HCT116 (cell line): ENCODE results near the gene BDNF. TPM values are rescaled to one million over a fixed set of nuclear protein-coding genes. Genes with fewer than 3 reads are reported as not detected.

Experiments
- ATAC-seq: fragments of 200-7000 bp; cut with Tn5 transposase; 2 replicates; pipeline ENCODE4 v1.9.1; 2020; ENCODE audit warnings: mild to moderate bottlenecking, moderate library complexity
- BruUV-seq: library from RNA; stranded (reverse); fragments of 400-500 nt; replicated peaks from 2 replicates; lab custom pipeline; 2021; lab: Mats Ljungman, UMichigan
- CTCF ChIA-PET: fragments of 300-600 bp; sonication (Branson Sonifier 250); formaldehyde crosslinking; loops from one replicate; lab custom pipeline; 2021; ENCODE audit warnings: antibody characterized with exemption; lab: Charles Lee
- POLR2A ChIA-PET: fragments of 300-600, 350-600 bp; sonication (Branson Sonifier 250); formaldehyde crosslinking; loops from one replicate; lab custom pipeline; 2021; ENCODE audit warnings: antibody characterized with exemption; lab: Charles Lee
- RAD21 ChIA-PET, 2 experiments: fragments of 300-600 bp; sonication (Branson Sonifier 250); formaldehyde crosslinking; loops; one replicate each; lab custom pipeline; 2023; ENCODE audit warnings: low total read pairs in 2 of 2; ENCODE audit not compliant: uncharacterized antibody in 2 of 2, unreplicated experiment in 2 of 2, low non-redundant PET in 1 of 2; lab: Charles Lee
- DNase-seq: peaks from one replicate; pipeline ENCODE4 v3.0.0-alpha.2; 2010; ENCODE audit warnings: low read depth, low spot score
- H2AFZ ChIP-seq: fragments of 200-600 bp; shearing (Covaris generic), sonication (generic); 2 replicates; pipeline ENCODE4 v1.6.1; 2017; ENCODE audit warnings: low read depth, mixed run types, mixed read lengths, antibody characterized with exemption, low read length; ENCODE audit not compliant: poor library complexity, severe bottlenecking
- H3K27ac ChIP-seq: 2 replicates; pipeline ENCODE4 v1.5.1; 2012; ENCODE audit warnings: low read depth, low read length
- H3K27me3 ChIP-seq: fragments of 200-600 bp; sonication (generic); 2 replicates; pipeline ENCODE4 v1.6.1; 2016; ENCODE audit warnings: mixed run types, low read length, mixed read lengths; ENCODE audit not compliant: insufficient read depth
- H3K36me3 ChIP-seq, 2 experiments: fragments of 200-500 bp in 1 of 2; fragments of 200-600 bp in 1 of 2; sonication (Bioruptor generic) in 1 of 2; sonication (generic) in 1 of 2; 2 replicates each; pipeline versions ENCODE4 v1.5.1 to v1.6.1; 2014 to 2016; ENCODE audit warnings: low read length in 2 of 2, inconsistent platforms in 1 of 2, mixed read lengths in 1 of 2, mixed run types in 1 of 2; ENCODE audit not compliant: insufficient read depth in 2 of 2, control insufficient read depth in 1 of 2
- H3K4me1 ChIP-seq, 2 experiments: fragments of 200-600 bp in 1 of 2; sonication (generic) in 1 of 2; 2 replicates each; pipeline versions ENCODE4 v1.5.1 to v1.6.1; 2012 to 2017; ENCODE audit warnings: low read length in 2 of 2, inconsistent platforms in 1 of 2, mild to moderate bottlenecking in 1 of 2, mixed read lengths in 1 of 2, mixed run types in 1 of 2, moderate library complexity in 1 of 2; ENCODE audit not compliant: insufficient read depth in 2 of 2, control insufficient read depth in 1 of 2
- H3K4me2 ChIP-seq: fragments of 200-600 bp; sonication (generic); 2 replicates; pipeline ENCODE4 v1.6.1; 2017; ENCODE audit warnings: mixed run types, low read length, mixed read lengths
- H3K4me3 ChIP-seq, 2 experiments: fragments of 200-600 bp in 1 of 2; sonication (generic) in 1 of 2; replicated peaks in 1 of 2; 2 replicates each; pipeline ENCODE4 v1.5.1; 2011 to 2016; ENCODE audit warnings: low read length in 2 of 2, control low read depth in 1 of 2, low read depth in 1 of 2, mild to moderate bottlenecking in 1 of 2, mixed read lengths in 1 of 2, mixed run types in 1 of 2
- H3K79me2 ChIP-seq: fragments of 200-600 bp; sonication (generic); 2 replicates; pipeline ENCODE4 v1.6.1; 2017; ENCODE audit warnings: mild to moderate bottlenecking, mixed run types, low read length, moderate library complexity, mixed read lengths; ENCODE audit not compliant: insufficient read depth
- H3K9ac ChIP-seq: fragments of 200-600 bp; sonication (generic); 2 replicates; pipeline ENCODE4 v1.6.1; 2016; ENCODE audit warnings: low read length, mixed read lengths
- H3K9me2 ChIP-seq: fragments of 200-600 bp; sonication (generic), shearing (Covaris generic); 2 replicates; pipeline ENCODE4 v1.6.1; 2017; ENCODE audit warnings: mixed run types, mild to moderate bottlenecking, moderate library complexity; ENCODE audit not compliant: insufficient read depth
- H3K9me3 ChIP-seq, 2 experiments: fragments of 200-500 bp in 1 of 2; fragments of 200-600 bp in 1 of 2; sonication (Bioruptor generic) in 1 of 2; sonication (generic) in 1 of 2; 2 replicates each; pipeline ENCODE4 v1.6.1; 2014 to 2017; ENCODE audit warnings: low read length in 2 of 2, mixed read lengths in 2 of 2, inconsistent platforms in 1 of 2, low read depth in 1 of 2, mild to moderate bottlenecking in 1 of 2, mixed run types in 1 of 2, moderate library complexity in 1 of 2; ENCODE audit not compliant: control insufficient read depth in 1 of 2, insufficient read depth in 1 of 2
- H4K20me1 ChIP-seq: fragments of 200-600 bp; sonication (generic), shearing (Covaris generic); 2 replicates; pipeline ENCODE4 v1.6.1; 2017; ENCODE audit warnings: mixed run types, mild to moderate bottlenecking, moderate library complexity; ENCODE audit not compliant: insufficient read depth
- ATF3 ChIP-seq: IDR thresholded peaks from 2 replicates; pipeline ENCODE4 v1.6.1; 2012
- CTCF ChIP-seq, 3 experiments: fragments of 200-600 bp in 1 of 3; sonication (generic) in 1 of 3; IDR thresholded peaks in 2 of 3; conservative IDR thresholded peaks in 1 of 3; 2 replicates each; pipeline ENCODE4 v1.5.1; 2012 to 2017; ENCODE audit warnings: low read depth in 2 of 3, low read length in 2 of 3, antibody characterized with exemption in 1 of 3, borderline replicate concordance in 1 of 3, control low read depth in 1 of 3, mild to moderate bottlenecking in 1 of 3, mixed read lengths in 1 of 3, mixed run types in 1 of 3, moderate library complexity in 1 of 3; ENCODE audit not compliant: insufficient read depth in 1 of 3
- JUND ChIP-seq: IDR thresholded peaks from 2 replicates; pipeline ENCODE4 v1.6.1; 2012
- POLR2A ChIP-seq: IDR thresholded peaks from 2 replicates; pipeline ENCODE4 v1.7.0; 2011; ENCODE audit warnings: borderline replicate concordance; ENCODE audit not compliant: insufficient read depth, insufficient read length; ENCODE audit errors: extremely low read depth
- POLR2AphosphoS5 ChIP-seq: IDR thresholded peaks from 2 replicates; pipeline ENCODE4 v1.6.1; 2011; ENCODE audit warnings: mild to moderate bottlenecking, low read depth, low read length, moderate library complexity
- SRF ChIP-seq: IDR thresholded peaks from 2 replicates; pipeline ENCODE4 v1.6.1; 2012; ENCODE audit warnings: low read depth
- TCF7L2 ChIP-seq: IDR thresholded peaks from 2 replicates; pipeline ENCODE4 v1.7.0; 2011; ENCODE audit warnings: borderline replicate concordance, inconsistent platforms; ENCODE audit not compliant: insufficient read depth, insufficient read length; ENCODE audit errors: extremely low read depth
- YY1 ChIP-seq: IDR thresholded peaks from 2 replicates; pipeline ENCODE4 v1.6.1; 2011; ENCODE audit warnings: low read length, low read depth, moderate library complexity, mild to moderate bottlenecking; ENCODE audit not compliant: insufficient replicate concordance; ENCODE audit errors: extremely low read depth
- ZFX ChIP-seq: fragments of 450-650 bp; IDR thresholded peaks from 2 replicates; pipeline ENCODE4 v1.6.1; 2017
- ZNF274 ChIP-seq: fragments of 200-500 bp; sonication (Bioruptor generic); IDR thresholded peaks from 2 replicates; pipeline ENCODE4 v1.6.1; 2014; ENCODE audit warnings: mild to moderate bottlenecking, low read depth, low read length, inconsistent platforms
- intact Hi-C: fragments of 100-400 bp; cut with micrococcal nuclease; formaldehyde crosslinking; loops from 2 replicates; pipeline ENCODE4 v1.10.0; 2022
- total RNA-seq: library from RNA; stranded (reverse); gene quantifications from one replicate; pipeline ENCODE4 v1.2.1, GENCODE V29; 2021; ENCODE audit not compliant: unreplicated experiment

Gene BDNF
- total RNA-seq, 1 experiment from 2014 or later = 22.0 TPM

- intact Hi-C loops = no loop called here
- Histone ChIP-seq H3K27ac (no peak overlapping the region), H3K4me3 (no peak overlapping the region), H3K27me3 (no peaks in the 10 kb centered on the region), H2AFZ (no peak overlapping the region), H3K4me2 (no peak overlapping the region), H3K9ac (no peak overlapping the region), H3K9me2 (no peaks in the 10 kb centered on the region), H3K36me3 (no peaks in the 10 kb centered on the region), H3K79me2 (no peaks in the 10 kb centered on the region), H3K9me3 (no peaks in the 10 kb centered on the region), H3K4me1 (peaks cover 0 to 6% of the 10 kb centered on the region in 2 experiments; a peak in 1 of 4 replicates), H4K20me1 (no peaks in the 10 kb centered on the region)
- BruUV-seq = no TSS peak
- no peak for ATAC-seq
- ChIA-PET CTCF (no interaction called here), POLR2A (no interaction called here), RAD21 (no interaction called here)
- no peak for DNase-seq
- TF ChIP-seq ZNF274 (no peak), POLR2A (no peak), ZFX (no peak), POLR2AphosphoS5 (no peak), JUND (no peak), SRF (no peak), CTCF (IDR thresholded peaks at IDR 0.05 in 2 of 3, conservative IDR thresholded peaks at IDR 0.05 in 1 of 3; ENCODE audit: borderline replicate concordance in 1 of 3, insufficient read depth in 1 of 3, low read depth in 2 of 3, low read length in 2 of 3) (no peak), TCF7L2 (no peak), ATF3 (no peak), YY1 (no peak)
These were observed 81.9 kb downstream of the BDNF start for GRCh38 chr11:27618281-27618915.
